Measurements from ENCODE around the gene ARHGEF25. TPM values are rescaled to one million over a fixed set of nuclear protein-coding genes. Genes with fewer than 3 reads are reported as not detected.

The ARHGEF25 gene
- total and polyA plus RNA-seq, 2 of the 13 experiments (the other 11 are each of a cell fraction or from before 2014, with no cell fraction given): 11.5 to 12.5 TPM

- TF ChIP-seq KDM5A (IDR thresholded peaks at IDR 0.05; ENCODE audit: borderline replicate concordance, low read length) (no peak), PATZ1 (CRISPR knock-in tag; IDR thresholded peaks at IDR 0.05) (peak; percentile 91), ZNF230 (CRISPR knock-in tag; IDR thresholded peaks at IDR 0.05) (no peak), SKI (IDR thresholded peaks at IDR 0.05; ENCODE audit: partially characterized antibody) (no peak), HOXA5 (CRISPR knock-in tag; IDR thresholded peaks at IDR 0.05) (no peak)
- TF ChIP-seq, protein P1, sequence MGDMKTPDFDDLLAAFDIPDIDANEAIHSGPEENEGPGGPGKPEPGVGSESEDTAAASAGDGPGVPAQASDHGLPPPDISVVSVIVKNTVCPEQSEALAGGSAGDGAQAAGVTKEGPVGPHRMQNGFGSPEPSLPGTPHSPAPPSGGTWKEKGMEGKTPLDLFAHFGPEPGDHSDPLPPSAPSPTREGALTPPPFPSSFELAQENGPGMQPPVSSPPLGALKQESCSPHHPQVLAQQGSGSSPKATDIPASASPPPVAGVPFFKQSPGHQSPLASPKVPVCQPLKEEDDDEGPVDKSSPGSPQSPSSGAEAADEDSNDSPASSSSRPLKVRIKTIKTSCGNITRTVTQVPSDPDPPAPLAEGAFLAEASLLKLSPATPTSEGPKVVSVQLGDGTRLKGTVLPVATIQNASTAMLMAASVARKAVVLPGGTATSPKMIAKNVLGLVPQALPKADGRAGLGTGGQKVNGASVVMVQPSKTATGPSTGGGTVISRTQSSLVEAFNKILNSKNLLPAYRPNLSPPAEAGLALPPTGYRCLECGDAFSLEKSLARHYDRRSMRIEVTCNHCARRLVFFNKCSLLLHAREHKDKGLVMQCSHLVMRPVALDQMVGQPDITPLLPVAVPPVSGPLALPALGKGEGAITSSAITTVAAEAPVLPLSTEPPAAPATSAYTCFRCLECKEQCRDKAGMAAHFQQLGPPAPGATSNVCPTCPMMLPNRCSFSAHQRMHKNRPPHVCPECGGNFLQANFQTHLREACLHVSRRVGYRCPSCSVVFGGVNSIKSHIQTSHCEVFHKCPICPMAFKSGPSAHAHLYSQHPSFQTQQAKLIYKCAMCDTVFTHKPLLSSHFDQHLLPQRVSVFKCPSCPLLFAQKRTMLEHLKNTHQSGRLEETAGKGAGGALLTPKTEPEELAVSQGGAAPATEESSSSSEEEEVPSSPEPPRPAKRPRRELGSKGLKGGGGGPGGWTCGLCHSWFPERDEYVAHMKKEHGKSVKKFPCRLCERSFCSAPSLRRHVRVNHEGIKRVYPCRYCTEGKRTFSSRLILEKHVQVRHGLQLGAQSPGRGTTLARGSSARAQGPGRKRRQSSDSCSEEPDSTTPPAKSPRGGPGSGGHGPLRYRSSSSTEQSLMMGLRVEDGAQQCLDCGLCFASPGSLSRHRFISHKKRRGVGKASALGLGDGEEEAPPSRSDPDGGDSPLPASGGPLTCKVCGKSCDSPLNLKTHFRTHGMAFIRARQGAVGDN (CRISPR knock-in tag; IDR thresholded peaks at IDR 0.05): peak; percentile 48
Observed at GRCh38 chr12:57630891-57631433, 19.7 kb downstream of the ARHGEF25 start (continued).
